Glomerular visceral epithelial cell (primary cell): ENCODE results near the gene DGCR2.
"Not testable (repeated sequence)": the region's sequence is repeated elsewhere in the genome, so short reads cannot be mapped to it uniquely, and the experiment has no call there.

Source experiments
- DNase-seq: peaks from one replicate; pipeline ENCODE4 v3.0.0-alpha.2; 2016; ENCODE audit errors: extremely low spot score

Gene DGCR2

GRCh38 chr22:19003508-19003907, 118.7 kb downstream of the DGCR2 start:
- DNase-seq = no peak

- DNase-seq = no peak
Measured at GRCh38 chr22:19002684-19003038, 119.6 kb downstream of the DGCR2 start.

GRCh38 chr22:19001204-19001603, 121.0 kb downstream of the DGCR2 start:
- DNase-seq = no peak

GRCh38 chr22:19000106-19000505, 122.1 kb downstream of the DGCR2 start:
- not testable (repeated sequence) for DNase-seq

- no peak for DNase-seq
Measured at GRCh38 chr22:18999416-18999815, 122.8 kb downstream of the DGCR2 start.

- no peak for DNase-seq
Measured at GRCh38 chr22:18999008-18999407, 123.2 kb downstream of the DGCR2 start.

- no peak for DNase-seq
Measured at GRCh38 chr22:18997925-18998315, 124.3 kb downstream of the DGCR2 start.

- DNase-seq = no peak
Measured at GRCh38 chr22:18997306-18997924, 124.8 kb downstream of the DGCR2 start.

- no peak for DNase-seq
Measured at GRCh38 chr22:18996376-18996900, 125.8 kb downstream of the DGCR2 start.

- DNase-seq = no peak
Measured at GRCh38 chr22:18995327-18995711, 126.9 kb downstream of the DGCR2 start.

GRCh38 chr22:18994701-18995326, 127.4 kb downstream of the DGCR2 start:
- peak; percentile 21 for DNase-seq

GRCh38 chr22:18994056-18994455, 128.2 kb downstream of the DGCR2 start:
- DNase-seq = no peak

GRCh38 chr22:18992543-18993198, 129.5 kb downstream of the DGCR2 start:
- DNase-seq = no peak

GRCh38 chr22:18991821-18992442, 130.3 kb downstream of the DGCR2 start:
- no peak for DNase-seq

- no peak for DNase-seq
Measured at GRCh38 chr22:18991138-18991432, 131.1 kb downstream of the DGCR2 start.

- no peak for DNase-seq
Measured at GRCh38 chr22:18990355-18991137, 131.7 kb downstream of the DGCR2 start.

GRCh38 chr22:18988958-18989357, 133.3 kb downstream of the DGCR2 start:
- no peak for DNase-seq

GRCh38 chr22:18987765-18988164, 134.4 kb downstream of the DGCR2 start:
- DNase-seq = peak; percentile 9

- DNase-seq = not testable (repeated sequence)
Measured at GRCh38 chr22:18987114-18987513, 135.1 kb downstream of the DGCR2 start.
